HG03039 (cell line): ENCODE data around the gene HOXA13.

Source experiments
- ATAC-seq: cut with Tn5 transposase; IDR thresholded peaks from one replicate; pipeline ENCODE4 v1.9.1; 2021; ENCODE audit warnings: mild to moderate bottlenecking, moderate library complexity; ENCODE audit not compliant: unreplicated experiment

Gene HOXA13

GRCh38 chr7:27182861-27183681 lies 16.8 kb downstream of the HOXA13 start:
- ATAC-seq = no peak

DNA sequence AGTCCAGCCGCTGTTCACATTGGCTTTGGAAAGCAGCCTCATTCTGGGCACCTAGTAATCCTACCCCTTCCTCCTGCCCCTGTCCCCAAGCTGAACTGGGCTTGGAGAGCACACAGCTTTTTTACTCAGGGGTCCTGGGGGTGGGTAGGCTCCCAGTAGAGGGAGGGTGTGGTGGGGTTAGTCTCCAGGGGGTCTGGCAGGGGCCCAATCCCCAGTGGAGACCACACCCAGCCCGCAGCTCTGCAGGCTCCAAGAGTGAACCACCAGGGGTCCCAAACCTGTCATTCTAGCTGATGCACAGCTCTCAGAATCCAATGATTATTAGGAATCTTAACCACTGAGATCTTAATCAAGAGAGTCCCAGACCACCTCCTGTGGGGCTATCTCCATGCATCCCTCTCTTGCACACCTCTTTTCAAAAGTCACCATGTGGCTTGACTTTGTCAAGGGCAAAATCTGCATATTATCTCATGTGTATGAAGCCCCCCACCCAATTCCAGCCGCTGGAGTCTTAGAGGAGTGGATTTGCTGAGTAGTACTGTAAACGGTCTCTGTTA lies 17.5 kb downstream of the HOXA13 start:
- ATAC-seq = no peak

DNA sequence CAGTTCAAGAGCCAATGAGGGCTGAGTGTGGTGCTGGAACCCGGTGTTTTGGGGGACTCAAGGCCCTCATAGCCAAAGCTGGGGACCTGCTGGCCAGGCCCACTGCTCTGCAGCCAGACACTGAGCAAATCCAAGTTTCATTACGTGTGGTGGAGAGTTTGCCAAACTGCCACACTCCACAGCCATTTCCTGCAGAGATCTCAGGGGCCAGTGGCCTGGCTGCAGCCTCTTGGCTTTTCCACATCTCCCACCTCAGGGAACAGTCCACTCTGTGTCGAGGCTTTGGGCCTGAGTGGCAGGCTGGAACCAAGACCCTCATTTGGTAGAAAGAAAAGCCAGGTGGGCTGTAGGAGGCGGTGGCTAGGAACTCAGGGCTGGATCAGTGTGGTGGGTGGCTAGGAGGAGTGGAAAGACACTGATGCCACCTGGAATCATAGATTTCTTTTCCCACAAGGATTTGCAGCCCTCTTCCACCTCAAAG lies 18.1 kb downstream of the HOXA13 start:
- ATAC-seq = no peak

GRCh38 chr7:27180431-27181420 lies 19.2 kb downstream of the HOXA13 start:
- ATAC-seq = no peak

DNA sequence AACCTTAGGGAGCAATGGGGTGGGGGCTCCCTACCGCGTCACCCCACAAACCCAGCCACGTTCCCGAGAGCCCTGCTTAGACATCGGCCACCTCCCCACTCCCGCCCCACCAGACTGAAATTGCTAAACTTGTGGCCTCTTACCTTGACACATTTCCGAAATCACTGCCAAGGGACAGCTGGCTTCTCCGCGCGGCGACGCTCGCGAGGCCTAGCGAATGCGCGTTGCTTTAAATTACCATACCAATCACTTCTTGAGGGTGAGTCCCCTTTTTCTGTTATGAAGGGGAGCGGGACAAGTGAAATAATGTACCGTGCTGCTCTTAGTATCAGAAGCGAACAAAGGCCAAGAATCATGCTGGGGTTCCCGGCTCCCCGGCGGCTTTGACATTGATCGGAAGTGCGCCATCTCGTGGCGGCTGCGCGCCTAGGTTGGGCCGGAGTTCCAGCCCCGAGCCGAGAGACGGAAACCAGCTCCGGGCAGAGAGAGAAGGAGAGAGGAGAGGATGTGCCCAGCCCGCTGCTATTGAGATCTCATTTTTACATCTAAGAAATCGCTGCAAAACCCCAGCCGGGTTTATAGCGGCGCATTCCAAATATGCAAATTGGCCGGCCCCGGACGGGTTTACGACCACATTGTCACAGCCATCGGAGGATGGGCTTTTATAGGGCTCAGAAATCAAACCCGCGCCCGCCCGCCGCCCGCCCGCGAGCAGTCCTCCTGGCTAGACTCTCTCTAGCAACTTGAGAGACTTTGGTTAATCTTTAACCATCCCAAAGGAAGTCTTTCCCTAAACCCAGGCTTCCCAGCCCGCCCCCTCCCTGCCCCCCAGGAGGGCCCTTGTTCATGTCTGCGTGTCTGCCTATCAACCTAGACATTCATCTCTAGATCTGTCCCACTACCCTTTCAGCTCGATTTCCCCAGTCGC lies 20.1 kb downstream of the HOXA13 start:
- no peak for ATAC-seq

DNA sequence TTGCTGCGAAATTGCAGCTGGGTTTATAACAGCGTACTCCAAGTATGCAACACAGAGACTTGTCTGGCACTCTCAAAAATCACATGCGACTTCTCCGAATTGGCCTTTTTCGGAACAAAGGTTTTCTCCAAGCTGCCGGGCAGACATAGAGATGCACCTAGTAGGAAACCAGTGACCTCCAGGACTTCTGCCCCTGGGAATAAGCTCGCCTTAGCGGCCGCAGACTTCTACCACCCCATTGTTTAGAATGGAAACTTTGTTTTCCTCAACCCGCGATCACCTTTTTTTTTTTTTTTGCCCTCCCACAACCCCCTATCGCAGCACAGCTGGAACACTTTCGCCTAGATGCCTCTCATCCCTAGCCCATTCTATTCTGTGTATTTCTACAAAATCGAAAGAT lies 20.9 kb downstream of the HOXA13 start:
- ATAC-seq = no peak

- no peak for ATAC-seq
Observed at GRCh38 chr7:27178366-27178765, 21.5 kb downstream of the HOXA13 start.

- ATAC-seq = no peak
Observed at GRCh38 chr7:27177795-27178320, 22.0 kb downstream of the HOXA13 start.

- no peak for ATAC-seq
Observed at GRCh38 chr7:27176962-27177794, 22.7 kb downstream of the HOXA13 start.

DNA sequence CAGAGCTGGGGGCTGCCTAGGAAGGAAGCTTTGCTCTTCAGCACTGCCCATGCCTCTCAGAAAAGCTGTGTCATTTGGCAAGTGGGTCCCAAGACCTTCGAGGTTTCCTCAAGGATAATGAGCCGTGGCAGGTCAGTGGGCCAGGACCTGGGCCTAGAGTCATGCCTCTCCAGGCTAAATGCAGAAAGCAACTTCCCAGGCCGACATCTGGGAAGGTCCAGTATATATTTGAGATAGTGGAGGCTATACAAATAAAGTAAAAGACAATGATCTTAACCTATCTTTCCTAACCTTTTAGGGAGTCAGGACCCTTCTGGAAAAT lies 23.4 kb downstream of the HOXA13 start:
- no peak for ATAC-seq

DNA sequence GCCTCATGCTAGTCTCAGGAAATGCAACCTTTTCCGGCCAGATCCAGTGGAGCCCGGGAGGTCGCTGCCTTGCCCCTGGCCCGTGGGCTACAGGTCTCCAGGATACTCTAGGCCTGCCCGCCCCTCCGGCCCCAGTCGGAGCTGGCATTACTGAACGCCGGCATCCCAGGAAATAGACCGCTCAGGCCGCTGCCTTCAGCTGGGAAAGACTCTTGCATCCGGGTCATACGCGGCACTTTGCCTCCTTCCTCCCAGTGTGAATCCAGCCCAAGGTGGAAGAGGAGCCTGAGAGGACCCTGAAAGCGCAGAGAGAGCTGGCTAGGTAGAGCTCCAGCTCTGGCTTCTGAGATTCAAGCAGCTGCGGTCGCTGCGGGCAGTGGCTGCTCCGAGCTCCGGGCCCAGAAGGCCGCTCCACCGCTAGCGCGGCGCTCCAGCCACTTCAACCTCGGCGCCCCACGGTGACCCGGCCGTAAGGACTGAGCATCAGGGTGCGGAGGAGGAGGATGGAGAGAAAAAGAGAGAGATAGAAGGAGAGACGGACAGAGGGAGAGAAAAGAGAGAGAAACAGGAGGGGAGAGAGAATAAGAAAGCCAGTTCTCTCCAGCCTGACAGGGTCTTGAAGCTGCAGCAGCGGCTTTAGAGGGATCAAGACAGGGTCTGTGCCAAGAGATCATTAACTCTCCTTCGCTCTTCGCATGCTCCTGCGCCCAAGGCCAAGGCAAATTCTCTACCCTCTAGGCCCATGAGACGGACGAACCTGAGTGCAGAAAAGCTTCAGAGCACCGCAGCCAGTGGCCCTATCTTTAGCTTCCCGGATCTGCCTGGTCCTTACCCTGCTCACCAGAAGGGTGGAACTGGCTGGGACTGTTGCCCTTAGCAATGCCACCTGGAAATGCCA lies 24.0 kb downstream of the HOXA13 start:
- no peak for ATAC-seq

DNA sequence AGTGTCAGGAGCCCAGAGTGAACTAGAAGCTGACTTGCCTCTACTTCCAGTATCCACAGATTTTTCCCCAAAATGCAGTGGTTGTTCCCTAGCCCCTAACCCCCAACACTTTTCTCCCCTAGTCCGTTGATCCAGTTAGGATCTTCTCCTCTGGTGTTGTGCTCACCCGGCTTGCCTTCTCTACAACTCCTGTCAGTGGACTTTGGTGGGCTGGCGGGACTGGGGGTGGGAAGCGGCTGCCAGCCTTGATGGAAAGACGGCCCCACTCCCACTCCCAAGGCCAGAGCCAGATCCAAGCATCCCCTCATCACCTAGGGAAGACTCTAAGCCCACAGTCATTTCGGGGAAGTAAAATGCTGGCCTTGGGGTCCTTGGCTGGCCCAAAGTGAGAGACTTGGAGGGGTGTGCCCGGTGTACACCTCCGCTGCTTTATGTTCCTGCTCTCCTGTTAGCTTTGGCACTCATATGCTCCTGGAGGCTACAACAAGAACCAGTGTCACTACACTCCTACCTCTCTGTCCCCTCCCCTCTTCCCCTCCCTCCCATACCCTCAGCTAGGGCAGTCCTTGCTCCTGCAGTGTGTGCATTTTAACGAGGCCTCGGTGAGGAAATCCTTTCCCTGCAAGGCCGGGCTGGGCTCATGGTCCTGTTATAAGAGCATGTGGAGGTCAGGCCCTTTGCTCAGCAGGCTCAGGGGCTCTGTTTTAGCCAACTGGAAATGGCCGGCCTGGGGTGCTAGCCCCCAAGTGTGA lies 24.8 kb downstream of the HOXA13 start:
- no peak for ATAC-seq

DNA sequence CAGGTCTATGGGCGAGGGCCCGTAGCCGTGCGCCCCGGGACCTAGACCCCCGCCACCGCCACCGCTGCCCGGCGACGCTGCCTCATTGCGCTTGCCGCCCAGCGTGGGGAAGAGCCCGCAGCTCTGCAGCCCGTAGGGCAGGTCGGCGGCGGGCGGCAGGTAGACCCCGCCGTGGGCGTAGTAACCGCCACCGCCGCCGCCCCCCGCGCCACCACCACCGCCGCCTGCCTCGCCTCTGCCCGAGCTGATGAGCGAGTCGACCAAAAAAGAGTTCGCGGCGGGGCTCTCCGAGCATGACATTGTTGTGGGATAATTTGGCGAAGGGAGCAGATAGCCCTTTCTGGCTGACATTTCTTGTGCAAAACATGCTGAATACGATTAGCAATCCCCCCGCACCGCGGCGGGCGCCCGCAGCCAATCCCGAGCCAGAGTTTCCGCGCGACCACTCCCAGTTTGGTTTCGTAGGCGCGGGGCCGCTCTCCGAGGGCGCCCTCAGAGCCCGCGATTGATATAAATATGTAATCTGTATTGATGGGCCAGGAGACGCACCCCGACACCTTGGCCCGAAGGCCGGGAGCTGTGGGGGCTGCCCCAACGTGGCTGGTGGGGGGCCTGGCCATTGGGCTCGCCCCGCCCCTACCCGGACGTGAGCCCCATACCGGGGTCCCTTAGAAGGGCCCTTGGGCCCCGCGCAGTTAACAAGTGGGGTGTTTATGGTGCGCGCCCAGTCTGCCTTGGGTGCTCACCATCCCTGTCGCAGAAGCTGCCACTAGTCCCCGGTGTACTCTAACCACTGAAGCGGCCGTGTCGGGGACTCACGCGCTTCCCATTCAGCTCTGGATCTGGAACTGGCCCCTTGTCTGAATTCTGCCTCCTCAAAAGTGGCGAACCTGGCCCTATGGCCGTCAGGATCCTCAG lies 25.7 kb downstream of the HOXA13 start, which contains the start of gene HOXA10:
Gene HOXA10 (minus strand): TSS at position 365 of the 918 bp plus-strand sequence. CDS start 14 bp downstream, at position 351.
- ATAC-seq = no peak

GRCh38 chr7:27173511-27173955 lies 26.4 kb downstream of the HOXA13 start:
- ATAC-seq = no peak

- ATAC-seq = no peak
Observed at GRCh38 chr7:27172823-27173510, 26.9 kb downstream of the HOXA13 start.

DNA sequence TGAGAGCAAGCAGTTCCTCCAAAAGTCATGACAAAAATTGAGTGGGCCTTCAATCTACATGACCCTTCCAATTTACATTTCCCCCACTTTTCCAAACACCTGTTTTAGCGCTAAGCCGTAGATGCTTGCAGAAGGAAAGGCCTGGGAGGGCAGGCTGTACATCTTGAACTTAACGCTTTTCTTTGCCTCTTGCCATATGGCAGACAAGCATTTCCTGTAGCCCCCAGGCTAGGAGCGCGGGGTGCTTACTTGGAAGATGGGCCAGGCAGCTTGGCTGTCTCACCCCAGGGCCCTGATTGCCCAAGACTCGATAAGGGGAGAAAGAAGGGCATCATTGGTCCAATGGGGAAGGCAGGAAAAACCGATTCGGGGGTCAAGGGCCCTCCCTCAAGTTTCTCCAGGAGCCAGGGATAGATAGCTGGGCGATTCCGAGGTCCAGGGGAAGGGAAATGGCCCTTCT lies 27.5 kb downstream of the HOXA13 start:
- ATAC-seq = no peak
